HEK293 (cell line): ENCODE results near the gene PRKACB.

Experiments used
- REST ChIP-seq: fragments of 450-650 bp; formaldehyde crosslinking; IDR thresholded peaks from 2 replicates; pipeline ENCODE4 v1.5.1; 2016; ENCODE audit warnings: missing biosample characterization, missing genetic modification characterization
- ZNF37A ChIP-seq: fragments of 450-650 bp; IDR thresholded peaks from 2 replicates; pipeline ENCODE4 v1.5.1; 2018; ENCODE audit warnings: missing biosample characterization, missing genetic modification characterization
- ZNF558 ChIP-seq: fragments of 450-650 bp; formaldehyde crosslinking; IDR thresholded peaks from 2 replicates; pipeline ENCODE4 v1.5.1; 2016; ENCODE audit warnings: missing biosample characterization, missing genetic modification characterization
- ZSCAN16 ChIP-seq: fragments of 450-650 bp; formaldehyde crosslinking; IDR thresholded peaks from 2 replicates; pipeline ENCODE4 v1.5.1; 2016; ENCODE audit warnings: missing biosample characterization, missing genetic modification characterization
- TF ChIP-seq, protein P1 (sequence below): fragments of 450-650 bp; formaldehyde crosslinking; IDR thresholded peaks from 2 replicates; pipeline ENCODE4 v1.5.1; 2016; ENCODE audit warnings: missing biosample characterization, missing genetic modification characterization

GRCh38 chr1:84277343-84278059 lies 133.4 kb downstream of the PRKACB start:
- TF ChIP-seq, protein P1, sequence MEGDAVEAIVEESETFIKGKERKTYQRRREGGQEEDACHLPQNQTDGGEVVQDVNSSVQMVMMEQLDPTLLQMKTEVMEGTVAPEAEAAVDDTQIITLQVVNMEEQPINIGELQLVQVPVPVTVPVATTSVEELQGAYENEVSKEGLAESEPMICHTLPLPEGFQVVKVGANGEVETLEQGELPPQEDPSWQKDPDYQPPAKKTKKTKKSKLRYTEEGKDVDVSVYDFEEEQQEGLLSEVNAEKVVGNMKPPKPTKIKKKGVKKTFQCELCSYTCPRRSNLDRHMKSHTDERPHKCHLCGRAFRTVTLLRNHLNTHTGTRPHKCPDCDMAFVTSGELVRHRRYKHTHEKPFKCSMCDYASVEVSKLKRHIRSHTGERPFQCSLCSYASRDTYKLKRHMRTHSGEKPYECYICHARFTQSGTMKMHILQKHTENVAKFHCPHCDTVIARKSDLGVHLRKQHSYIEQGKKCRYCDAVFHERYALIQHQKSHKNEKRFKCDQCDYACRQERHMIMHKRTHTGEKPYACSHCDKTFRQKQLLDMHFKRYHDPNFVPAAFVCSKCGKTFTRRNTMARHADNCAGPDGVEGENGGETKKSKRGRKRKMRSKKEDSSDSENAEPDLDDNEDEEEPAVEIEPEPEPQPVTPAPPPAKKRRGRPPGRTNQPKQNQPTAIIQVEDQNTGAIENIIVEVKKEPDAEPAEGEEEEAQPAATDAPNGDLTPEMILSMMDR (tag by site-specific recombination): no peak
- TF ChIP-seq ZSCAN16 (tag by site-specific recombination) (no peak), REST (tag by site-specific recombination) (no peak), ZNF558 (tag by site-specific recombination) (no peak), ZNF37A (tag by site-specific recombination) (no peak)
